Effector memory CD8-positive, alpha-beta T cell (primary cell): Measurements from ENCODE around the gene HERC6.

Source experiments
- ATAC-seq: fragments of 150-1000 bp; cut with Tn5 transposase; replicated peaks from 2 replicates; pipeline ENCODE4 v1.10.0; 2021; ENCODE audit warnings: mild to moderate bottlenecking, moderate library complexity
- DNase-seq, 3 experiments: peaks; one replicate each; pipeline ENCODE4 v3.0.0; 2021
- H3K27ac Mint-ChIP-seq, 2 donors: one replicate each; pipeline ENCODE4 v1.8.0; 2022; ENCODE audit warnings: mild to moderate bottlenecking in 2 of 2, mixed read lengths in 2 of 2, moderate library complexity in 2 of 2
- H3K27me3 Mint-ChIP-seq, 2 donors: one replicate each; pipeline ENCODE4 v1.8.0; 2022; ENCODE audit warnings: mixed read lengths in 2 of 2
- H3K36me3 Mint-ChIP-seq: one replicate; pipeline ENCODE4 v1.8.0; 2022; ENCODE audit warnings: mild to moderate bottlenecking, moderate library complexity, mixed read lengths; ENCODE audit not compliant: insufficient read depth
- H3K4me1 Mint-ChIP-seq, 2 donors: one replicate each; pipeline ENCODE4 v1.8.0; 2022; ENCODE audit warnings: low read depth in 2 of 2, mixed read lengths in 2 of 2
- H3K4me3 Mint-ChIP-seq, 2 donors: one replicate each; pipeline ENCODE4 v1.8.0; 2022; ENCODE audit warnings: mild to moderate bottlenecking in 2 of 2, mixed read lengths in 2 of 2, moderate library complexity in 2 of 2
- H3K9me3 Mint-ChIP-seq, 2 donors: one replicate each; pipeline ENCODE4 v1.8.0; 2022; ENCODE audit warnings: mixed read lengths in 2 of 2

HERC6 gene

GRCh38 chr4:88458104-88458740 is 79.6 kb downstream of the HERC6 start:
- no peak for ATAC-seq
- no peak for DNase-seq
- Mint-ChIP-seq H3K4me3 (peak overlapping the region; percentile 90 to 91), H3K27ac (peak overlapping the region; percentile 98 to 99), H3K27me3 (no peaks in the 10 kb centered on the region), H3K4me1 (peaks cover 9 to 13% of the 10 kb centered on the region in 2 donors), H3K36me3 (peaks cover 23% of the 10 kb centered on the region), H3K9me3 (no peaks in the 10 kb centered on the region)

GRCh38 chr4:88465653-88466192 is 87.1 kb downstream of the HERC6 start:
- DNase-seq (no peak), ATAC-seq (peak; percentile 21)
- Mint-ChIP-seq H3K27me3 (no peaks in the 10 kb centered on the region), H3K4me1 (peaks cover 3 to 8% of the 10 kb centered on the region in 2 donors), H3K9me3 (no peaks in the 10 kb centered on the region), H3K27ac (peak overlapping the region in 1 of 2 donors; percentile 14), H3K36me3 (peaks cover 20% of the 10 kb centered on the region), H3K4me3 (no peak overlapping the region)

GRCh38 chr4:88467392-88467791 is 88.7 kb downstream of the HERC6 start:
- ATAC-seq (no peak), DNase-seq (no peak)
- Mint-ChIP-seq H3K27ac (no peak overlapping the region), H3K27me3 (no peaks in the 10 kb centered on the region), H3K4me1 (peaks cover 2 to 6% of the 10 kb centered on the region in 2 donors), H3K36me3 (peaks cover 31% of the 10 kb centered on the region), H3K9me3 (no peaks in the 10 kb centered on the region), H3K4me3 (no peak overlapping the region)

- ATAC-seq = no peak
- DNase-seq = no peak
- H3K36me3 Mint-ChIP-seq = peaks cover 36% of the 10 kb centered on the region
- H3K9me3 Mint-ChIP-seq = no peaks in the 10 kb centered on the region
- no peak overlapping the region for H3K27ac Mint-ChIP-seq
- H3K4me3 Mint-ChIP-seq = no peak overlapping the region
- peaks cover 0 to 1% of the 10 kb centered on the region in 2 donors for H3K4me1 Mint-ChIP-seq
- no peaks in the 10 kb centered on the region for H3K27me3 Mint-ChIP-seq
Observed at GRCh38 chr4:88477229-88477860, 98.7 kb downstream of the HERC6 start.

- no peaks in the 10 kb centered on the region for H3K27me3 Mint-ChIP-seq
- H3K27ac Mint-ChIP-seq = no peak overlapping the region
- no peak overlapping the region for H3K4me3 Mint-ChIP-seq
- ATAC-seq (no peak), DNase-seq (no peak)
- no peaks in the 10 kb centered on the region for H3K9me3 Mint-ChIP-seq
- peaks cover 0 to 3% of the 10 kb centered on the region in 2 donors for H3K4me1 Mint-ChIP-seq
- peaks cover 28% of the 10 kb centered on the region for H3K36me3 Mint-ChIP-seq
Observed at GRCh38 chr4:88478247-88478646, 99.6 kb downstream of the HERC6 start.

- Mint-ChIP-seq H3K27ac (no peak overlapping the region), H3K4me1 (peaks cover 3 to 6% of the 10 kb centered on the region in 2 donors), H3K27me3 (no peaks in the 10 kb centered on the region), H3K9me3 (no peaks in the 10 kb centered on the region), H3K4me3 (no peak overlapping the region), H3K36me3 (peaks cover 40% of the 10 kb centered on the region)
- DNase-seq = no peak
- ATAC-seq = no peak
Observed at GRCh38 chr4:88481537-88481936, 102.9 kb downstream of the HERC6 start.

- H3K36me3 Mint-ChIP-seq = peaks cover 32% of the 10 kb centered on the region
Observed at GRCh38 chr4:88489100-88489761, 110.6 kb downstream of the HERC6 start.

More at GRCh38 chr4:88489100-88489761, 110.6 kb downstream of the HERC6 start:
- Mint-ChIP-seq H3K27ac (peak overlapping the region; percentile 76 to 88), H3K4me3 (no peak overlapping the region), H3K9me3 (no peaks in the 10 kb centered on the region), H3K4me1 (peaks cover 13% of the 10 kb centered on the region in 2 donors), H3K27me3 (no peaks in the 10 kb centered on the region)
- DNase-seq = no peak
- ATAC-seq = peak; percentile 14
